Body of pancreas (tissue), 4 donors: ENCODE data around the gene PITPNM2. TPM values are rescaled to one million over a fixed set of nuclear protein-coding genes. Genes with fewer than 3 reads are reported as not detected.

Source experiments
- ATAC-seq: fragments of 150-250 bp; one replicate; pipeline ENCODE4 v1.9.1; 2016
- DNase-seq, 4 donors: peaks; one replicate each; pipeline ENCODE4 v3.0.0-alpha.2; 2019
- H3K27ac ChIP-seq, 4 donors: fragments of 200-600 bp; sonication (generic); 1 replicate in 3 of 4; 2 replicates in 1 of 4; pipeline versions ENCODE4 v1.5.1 to v1.6.1; 2016 to 2019; ENCODE audit warnings: mild to moderate bottlenecking in 1 of 4, mixed read lengths in 1 of 4, moderate library complexity in 1 of 4
- H3K27me3 ChIP-seq, 2 donors: fragments of 200-600 bp; sonication (generic); one replicate each; pipeline ENCODE4 v1.6.0; 2016; ENCODE audit warnings: mild to moderate bottlenecking in 1 of 2
- H3K36me3 ChIP-seq, 2 donors: fragments of 200-600 bp; sonication (generic); replicated peaks in 1 of 2; 2 replicates each; pipeline ENCODE4 v1.5.1; 2016; ENCODE audit warnings: low read depth in 2 of 2; ENCODE audit not compliant: insufficient read depth in 1 of 2
- H3K4me1 ChIP-seq: fragments of 200-600 bp; sonication (generic); one replicate; pipeline ENCODE4 v1.6.0; 2016
- H3K4me3 ChIP-seq, 2 donors: fragments of 200-600 bp; sonication (generic); 1 replicate in 1 of 2; 2 replicates in 1 of 2; pipeline ENCODE4 v1.5.1; 2016 to 2019
- H3K9me3 ChIP-seq, 3 donors: fragments of 200-600 bp; sonication (generic); 1 replicate in 2 of 3; 2 replicates in 1 of 3; pipeline ENCODE4 v1.5.1; 2016
- POLR2A ChIP-seq, 3 donors: fragments of 450-650 bp; IDR thresholded peaks; one replicate each; pipeline ENCODE4 v1.6.1; 2016; ENCODE audit warnings: antibody characterized with exemption in 3 of 3, mild to moderate bottlenecking in 2 of 3
- WGBS, 2 donors: methylation state at CpG; one replicate each; pipeline ENCODE4 v1.1.5; 2017; 5-methylcytosine and 5-hydroxymethylcytosine counted together
- intact Hi-C: fragments of 100-400 bp; cut with DNase I; formaldehyde crosslinking; loops from one replicate; pipeline ENCODE4 v1.15.1; 2023
- total RNA-seq, 2 donors: library from RNA; depleted of rRNA; stranded (reverse); fragments of >200 nt; gene quantifications; one replicate each; pipeline ENCODE4 v1.1.0, GENCODE V29; 2016
- TF ChIP-seq, protein P1 (sequence below), 7 experiments: fragments of 450-650 bp in 4 of 7; fragments of 200-600 bp in 3 of 7; sonication (generic) in 3 of 7; IDR thresholded peaks; one replicate each; pipeline ENCODE4 v1.5.1; 2016 to 2019; ENCODE audit warnings: antibody characterized with exemption in 7 of 7

PITPNM2 gene
- total RNA-seq, 2 donors from 2014 or later = 3.6 to 7.6 TPM

DNA sequence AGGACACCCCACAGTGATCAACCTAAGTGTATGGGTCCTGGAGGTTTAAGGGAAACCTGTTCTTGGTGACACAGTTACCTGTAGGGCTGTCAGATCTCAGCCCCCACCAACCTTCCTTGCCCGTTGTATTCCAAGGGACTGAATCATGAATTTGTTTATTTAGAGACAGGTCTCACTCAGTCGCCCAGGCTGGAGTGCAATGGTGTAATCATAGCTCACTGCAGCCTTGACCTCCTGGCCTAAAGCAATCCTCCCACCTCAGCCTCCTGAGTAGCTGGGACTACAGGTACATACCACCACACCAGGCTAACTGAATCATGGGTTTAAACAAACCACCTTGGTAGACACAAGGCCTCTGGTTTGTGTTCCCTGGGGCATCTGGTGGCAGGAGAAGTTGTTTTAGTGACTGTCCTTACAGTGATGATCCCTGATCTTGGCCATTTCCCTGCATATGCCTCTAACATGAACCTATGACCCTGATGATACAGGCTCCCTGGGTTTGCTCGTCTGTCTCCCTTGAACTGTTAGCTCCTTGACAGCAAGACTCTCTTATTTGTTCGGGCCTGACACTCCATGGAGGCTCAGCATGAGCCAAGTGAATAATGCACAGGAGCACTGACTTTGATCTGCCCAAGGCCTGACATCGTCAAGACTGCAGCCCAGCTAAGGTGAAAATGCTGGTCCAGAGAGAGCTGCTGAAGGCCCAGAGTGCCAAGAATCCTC lies 47.9 kb downstream of the PITPNM2 start:
- TF ChIP-seq, protein P1, sequence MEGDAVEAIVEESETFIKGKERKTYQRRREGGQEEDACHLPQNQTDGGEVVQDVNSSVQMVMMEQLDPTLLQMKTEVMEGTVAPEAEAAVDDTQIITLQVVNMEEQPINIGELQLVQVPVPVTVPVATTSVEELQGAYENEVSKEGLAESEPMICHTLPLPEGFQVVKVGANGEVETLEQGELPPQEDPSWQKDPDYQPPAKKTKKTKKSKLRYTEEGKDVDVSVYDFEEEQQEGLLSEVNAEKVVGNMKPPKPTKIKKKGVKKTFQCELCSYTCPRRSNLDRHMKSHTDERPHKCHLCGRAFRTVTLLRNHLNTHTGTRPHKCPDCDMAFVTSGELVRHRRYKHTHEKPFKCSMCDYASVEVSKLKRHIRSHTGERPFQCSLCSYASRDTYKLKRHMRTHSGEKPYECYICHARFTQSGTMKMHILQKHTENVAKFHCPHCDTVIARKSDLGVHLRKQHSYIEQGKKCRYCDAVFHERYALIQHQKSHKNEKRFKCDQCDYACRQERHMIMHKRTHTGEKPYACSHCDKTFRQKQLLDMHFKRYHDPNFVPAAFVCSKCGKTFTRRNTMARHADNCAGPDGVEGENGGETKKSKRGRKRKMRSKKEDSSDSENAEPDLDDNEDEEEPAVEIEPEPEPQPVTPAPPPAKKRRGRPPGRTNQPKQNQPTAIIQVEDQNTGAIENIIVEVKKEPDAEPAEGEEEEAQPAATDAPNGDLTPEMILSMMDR (IDR thresholded peaks at IDR 0.05) = no peak
- TF ChIP-seq POLR2A (IDR thresholded peaks at IDR 0.05) = no peak
- H3K4me1 ChIP-seq = no peaks in the 10 kb centered on the region
- intact Hi-C loops = no loop called here
- H3K27me3 ChIP-seq = no peaks in the 10 kb centered on the region
- WGBS, 2 donors = 73 to 94% methylated on average over 3 to 5 of the region's 5 CpGs
- H3K36me3 ChIP-seq = no peaks in the 10 kb centered on the region
- H3K27ac ChIP-seq = no peak overlapping the region
- H3K9me3 ChIP-seq = no peaks in the 10 kb centered on the region
- ATAC-seq (no peak), DNase-seq (no peak)
- no peak overlapping the region for H3K4me3 ChIP-seq

DNA sequence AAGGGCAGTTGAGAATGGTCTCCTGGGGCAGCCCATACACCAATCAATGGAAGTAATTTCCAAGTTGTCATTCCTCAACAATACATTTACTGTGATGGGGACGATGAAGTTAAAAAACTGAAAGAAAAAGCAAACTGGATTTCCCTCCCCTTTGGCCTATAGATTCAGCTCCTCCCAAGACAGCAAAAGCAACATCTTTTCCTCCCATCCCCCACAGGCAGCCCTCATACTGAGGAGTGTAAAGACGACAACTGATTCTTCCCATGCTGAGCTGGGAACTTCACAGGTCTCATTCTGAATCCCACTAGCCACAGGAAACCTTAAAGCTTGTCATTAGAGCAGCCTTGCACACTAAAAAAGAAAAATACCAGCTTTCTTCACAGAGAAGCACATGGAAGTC lies 48.5 kb downstream of the PITPNM2 start:
- H3K4me3 ChIP-seq = no peak overlapping the region
- H3K9me3 ChIP-seq = no peaks in the 10 kb centered on the region

DNA sequence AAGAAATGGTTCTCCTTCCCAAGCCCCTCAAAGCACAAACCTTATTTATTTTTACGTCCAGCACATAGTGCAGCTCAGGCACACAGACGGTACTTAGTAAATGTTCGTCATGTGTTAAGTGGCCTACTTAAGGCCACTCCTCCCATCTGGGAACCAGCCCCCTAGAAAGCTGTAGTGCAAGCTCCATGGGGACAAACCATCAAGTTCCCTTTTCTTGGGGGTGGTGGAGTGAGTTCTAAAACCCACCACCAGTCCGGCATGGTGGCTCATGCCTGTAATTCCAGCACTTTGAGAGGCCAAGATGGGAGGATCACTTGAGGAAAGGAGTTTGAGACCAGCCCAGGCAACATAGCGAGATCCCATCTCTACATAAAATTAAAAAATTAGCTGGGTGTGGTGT lies 49.4 kb downstream of the PITPNM2 start:
- no peak for TF ChIP-seq POLR2A (IDR thresholded peaks at IDR 0.05)
- TF ChIP-seq, protein P1 (IDR thresholded peaks at IDR 0.05) = no peak
- WGBS, 2 donors = 82 to 89% methylated on average over 5 of the region's 5 CpGs
- Histone ChIP-seq H3K4me1 (no peaks in the 10 kb centered on the region), H3K9me3 (no peaks in the 10 kb centered on the region), H3K36me3 (no peaks in the 10 kb centered on the region), H3K27me3 (no peaks in the 10 kb centered on the region), H3K4me3 (no peak overlapping the region), H3K27ac (no peak overlapping the region)
- intact Hi-C loops = no loop called here
- ATAC-seq (no peak), DNase-seq (no peak)

More for the DNA sequence above, 48.5 kb downstream of the PITPNM2 start:
- 81% methylated on average over 2 of the region's 2 CpGs for WGBS, 2 donors
- Histone ChIP-seq H3K27ac (no peak overlapping the region), H3K4me1 (no peaks in the 10 kb centered on the region), H3K27me3 (no peaks in the 10 kb centered on the region), H3K36me3 (no peaks in the 10 kb centered on the region)
- ATAC-seq (no peak), DNase-seq (no peak)
- TF ChIP-seq, protein P1 (IDR thresholded peaks at IDR 0.05) = no peak
- no peak for TF ChIP-seq POLR2A (IDR thresholded peaks at IDR 0.05)
- intact Hi-C loops = no loop called here

Other genes starting within 250 kb of the PITPNM2 start
- 1 to 10 TPM; 5.2 to 7.9 TPM for gene ABCB9, start 184.6 kb downstream of the PITPNM2 start, total RNA-seq
- gene OGFOD2, start 175.8 kb downstream of the PITPNM2 start, total RNA-seq = 10 to 100 TPM in 1 of 2 donors, 1 to 10 TPM in 1; 8.6 to 25.4 TPM
- gene ARL6IP4, start 170.4 kb downstream of the PITPNM2 start, total RNA-seq = 100 to 1,000 TPM; 215 to 237 TPM
- 10 to 100 TPM; 13.5 to 42.5 TPM for gene MPHOSPH9, start 82.1 kb upstream of the PITPNM2 start, total RNA-seq
- 1 to 10 TPM; 4.9 to 8.2 TPM for gene MTRFR, start 82.3 kb upstream of the PITPNM2 start, total RNA-seq
- gene CDK2AP1, start 120.8 kb upstream of the PITPNM2 start, total RNA-seq = 10 to 100 TPM; 24.4 to 26.7 TPM
- gene SBNO1, start 213.8 kb upstream of the PITPNM2 start, total RNA-seq = 10 to 100 TPM; 11.4 to 11.9 TPM
- 10 to 100 TPM; 28.0 to 33.3 TPM for gene KMT5A, start 233.0 kb upstream of the PITPNM2 start, total RNA-seq